NCI-H2227 (cell line): ENCODE data around the gene GPC5.

ENCODE experiments used
- DNase-seq: peaks from one replicate; lab custom pipeline; 2025; ENCODE audit not compliant: unreplicated experiment; lab: John Stamatoyannopoulos, UW

The GPC5 gene

DNA sequence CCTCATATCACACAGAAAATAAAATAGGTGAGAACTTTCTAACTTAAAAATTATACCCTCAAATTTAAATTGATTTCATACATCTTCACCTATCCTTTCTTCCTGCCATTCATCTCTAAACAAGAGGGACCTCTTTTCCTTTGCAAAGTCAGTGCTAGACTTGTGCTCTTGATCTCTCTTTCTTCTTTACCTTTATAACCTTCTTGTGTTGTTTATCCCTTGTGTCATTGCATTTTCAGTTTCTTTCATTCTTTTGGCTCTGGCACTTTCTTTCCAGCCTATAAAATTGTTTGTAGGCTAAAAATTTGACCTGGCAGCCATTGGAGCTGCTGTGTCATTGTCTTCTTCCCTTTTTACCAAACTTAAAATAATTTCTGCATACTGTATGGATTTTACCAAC is 190.1 kb downstream of the GPC5 start:
- DNase-seq: no peak

DNA sequence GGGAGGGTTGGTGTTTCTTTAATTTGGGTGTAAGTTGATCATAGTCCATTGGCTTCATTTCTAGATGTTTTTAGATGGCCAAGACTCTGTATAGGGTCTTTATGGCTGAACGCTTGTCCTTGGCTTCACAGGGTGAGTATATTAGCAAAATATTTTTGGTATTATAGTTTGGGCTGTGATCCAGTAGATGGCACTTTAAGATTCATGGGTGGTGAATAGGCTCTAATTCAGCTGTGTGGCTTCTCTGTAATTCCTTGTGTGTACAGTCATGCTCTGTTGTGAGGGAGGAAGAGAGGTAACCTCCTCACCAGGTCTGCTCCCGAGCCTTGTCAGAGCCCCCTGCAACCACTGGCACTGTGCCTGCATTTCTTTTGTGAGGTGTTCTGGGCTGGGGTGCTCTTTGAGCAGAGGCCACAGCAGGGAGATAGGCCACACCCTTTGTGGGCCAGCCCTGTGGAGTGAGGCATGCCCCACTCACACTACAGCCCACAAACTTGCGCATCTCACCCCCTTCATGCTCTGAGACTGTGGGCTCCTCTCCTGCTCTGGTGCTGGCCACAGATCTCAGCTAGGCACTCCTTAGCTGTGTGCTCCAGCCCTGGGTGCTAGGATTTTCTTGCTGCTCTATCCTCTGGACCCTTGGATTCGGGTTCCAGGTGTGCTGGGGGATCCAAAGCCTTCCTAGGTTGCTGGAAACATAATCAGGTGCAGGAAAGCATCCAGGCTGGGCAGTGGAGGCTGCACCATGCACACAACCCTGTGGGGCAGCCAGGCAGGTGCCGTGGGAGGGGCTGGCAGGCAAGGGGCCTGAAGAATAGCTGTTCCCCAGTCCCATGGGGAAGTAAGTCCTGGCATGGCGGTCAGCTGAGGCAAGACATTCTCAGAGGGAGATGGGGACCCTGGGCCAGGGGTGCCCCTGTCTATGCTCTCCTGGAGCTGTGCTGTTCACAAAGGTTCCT is 193.9 kb downstream of the GPC5 start:
- no peak for DNase-seq

DNA sequence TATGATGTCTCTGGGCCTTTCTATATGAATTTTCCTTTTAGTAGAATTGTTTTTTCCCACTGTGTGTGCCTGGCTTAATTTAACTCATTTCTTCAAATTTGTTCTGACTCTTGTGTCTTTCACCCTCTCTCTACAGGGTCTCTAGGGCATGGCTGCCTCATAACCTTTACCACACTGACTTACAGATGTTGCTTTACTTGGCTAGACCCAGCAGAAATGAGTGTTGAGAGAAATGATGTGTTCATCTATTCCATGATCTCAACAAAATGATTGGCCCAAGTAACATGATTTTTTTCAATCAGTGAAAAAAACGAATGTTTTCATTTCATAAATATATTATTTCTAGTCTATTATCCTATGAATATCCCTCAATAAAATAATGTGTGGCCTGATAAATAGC is 195.0 kb downstream of the GPC5 start:
- no peak for DNase-seq

DNA sequence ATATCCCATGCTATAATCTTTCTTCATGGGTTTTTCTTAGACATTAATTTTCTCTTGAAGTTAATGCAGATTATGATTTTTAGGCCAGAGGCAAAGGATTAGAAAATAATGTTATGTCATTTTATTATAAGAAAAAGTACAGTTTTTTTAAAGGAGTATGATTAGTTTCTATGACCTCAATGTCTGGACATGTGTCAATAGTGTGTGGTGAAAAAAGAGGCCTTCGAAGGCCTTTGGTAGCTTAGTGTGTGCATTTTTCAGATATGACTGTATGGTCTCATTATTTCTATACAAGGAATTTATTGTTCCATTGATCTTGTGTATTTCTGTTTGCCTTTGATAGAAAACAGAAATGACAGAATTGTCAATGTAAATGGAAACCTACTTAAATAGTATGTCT is 195.6 kb downstream of the GPC5 start:
- DNase-seq: no peak

DNA sequence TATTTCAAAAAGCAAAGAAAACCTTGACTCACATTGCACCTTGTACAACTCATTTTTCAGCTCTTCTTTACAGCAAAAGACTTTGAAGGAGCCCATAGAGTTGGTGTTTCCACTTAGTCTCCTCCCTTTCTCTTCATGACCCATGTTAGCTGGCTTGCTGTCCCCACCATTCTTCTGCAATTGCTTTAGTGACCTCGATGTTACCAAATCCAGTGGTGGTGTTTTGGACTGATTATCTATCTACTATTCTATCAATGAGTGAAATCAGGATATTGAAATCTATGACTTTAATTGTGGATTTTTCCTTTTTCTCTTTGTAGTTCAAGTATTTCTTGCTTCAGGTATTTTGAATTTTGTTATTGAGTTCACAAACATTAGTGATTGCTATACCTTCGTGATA is 197.3 kb downstream of the GPC5 start:
- no peak for DNase-seq

DNA sequence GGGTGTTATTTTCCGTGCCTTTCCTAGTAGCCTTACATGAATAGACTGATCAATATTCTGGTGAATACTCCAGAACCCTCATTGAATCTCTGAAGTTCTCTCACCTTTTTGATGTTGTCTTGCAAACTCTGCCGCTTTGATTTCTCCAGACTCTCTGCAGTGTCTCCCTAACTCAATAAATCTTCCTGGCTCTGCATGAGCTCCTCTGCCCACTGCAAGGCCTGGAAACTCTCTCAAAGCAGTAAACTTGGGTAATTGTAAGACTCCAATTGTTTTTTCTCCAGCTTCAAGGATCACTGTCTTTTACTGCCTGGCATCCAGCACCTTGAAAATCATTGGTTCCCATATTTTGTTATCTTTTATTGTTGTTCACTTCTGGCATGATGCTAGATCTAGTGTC is 198.4 kb downstream of the GPC5 start:
- DNase-seq: no peak

DNA sequence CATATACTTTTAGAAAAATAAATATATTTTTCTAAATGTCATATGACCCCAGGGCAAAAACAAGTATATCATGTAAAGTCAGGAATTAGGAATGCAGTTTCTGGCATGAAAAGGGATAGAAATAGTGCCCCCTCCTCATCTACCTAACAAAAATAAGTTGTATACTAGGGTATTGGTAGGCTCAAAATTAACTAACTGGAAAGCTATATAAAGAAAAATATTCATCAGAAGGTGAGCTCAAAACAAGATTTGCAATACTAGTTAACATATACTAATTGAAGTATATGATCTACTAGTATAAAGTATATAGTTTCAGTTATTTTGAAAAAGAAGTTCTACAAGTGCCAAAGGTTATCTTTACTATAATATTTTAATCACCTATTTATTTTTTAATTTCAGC is 200.2 kb downstream of the GPC5 start:
- no peak for DNase-seq

DNA sequence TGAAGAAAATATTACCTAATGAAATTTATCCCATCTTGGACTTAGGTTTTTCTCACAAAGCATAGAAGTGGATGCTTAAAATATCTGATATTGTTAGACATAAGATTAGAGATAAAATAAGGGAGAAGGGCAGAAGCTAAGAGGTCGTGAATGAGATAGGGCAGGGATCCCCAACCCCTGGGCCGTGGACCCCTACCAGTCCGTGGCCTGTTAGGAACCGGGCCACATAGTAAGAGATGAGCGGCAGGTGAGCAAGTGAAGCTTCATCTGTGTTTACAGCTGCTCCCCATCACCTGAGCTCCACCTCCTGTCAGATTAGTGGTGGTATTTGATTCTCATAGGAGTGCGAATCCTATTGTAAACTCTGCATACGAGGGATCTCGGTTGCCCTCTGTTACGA is 202.9 kb downstream of the GPC5 start:
- no peak for DNase-seq

DNA sequence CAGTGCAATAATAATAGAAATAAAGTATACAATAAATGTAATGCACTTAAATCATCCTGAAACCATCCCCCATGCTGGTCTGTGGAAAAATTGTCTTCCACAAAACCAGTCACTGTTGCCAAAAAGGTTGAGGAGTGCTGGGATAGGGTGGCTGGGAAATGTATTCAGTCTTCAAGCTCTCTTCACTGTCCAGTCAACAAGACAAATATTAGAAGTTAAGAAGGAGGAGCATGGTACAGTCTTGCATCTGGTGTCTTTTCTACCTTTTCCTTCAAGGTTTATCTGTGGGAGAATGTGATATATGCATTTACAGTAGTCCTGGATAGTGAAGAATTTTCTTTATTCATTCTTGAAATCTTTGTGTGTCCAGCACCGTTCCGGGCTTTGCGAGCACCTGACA is 203.4 kb downstream of the GPC5 start:
- no peak for DNase-seq

DNA sequence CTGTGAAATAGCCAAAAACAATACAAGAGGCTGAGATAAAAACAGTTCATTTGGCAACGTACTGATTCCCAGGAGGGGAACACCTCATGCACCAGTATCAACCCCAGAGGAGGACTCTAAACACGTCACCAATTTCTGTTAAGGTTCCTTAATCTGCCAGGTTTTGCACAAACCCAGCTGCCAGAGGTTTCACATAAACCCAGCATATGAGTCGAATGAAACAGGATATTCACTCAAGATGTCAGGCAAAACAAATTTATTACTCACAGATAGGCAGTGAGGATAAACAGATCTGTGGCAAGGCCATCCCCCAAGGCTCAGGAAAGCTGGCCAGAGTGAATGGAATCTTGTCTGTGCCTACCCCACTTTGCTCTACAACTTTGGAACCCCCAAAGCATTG is 210.9 kb downstream of the GPC5 start:
- no peak for DNase-seq

DNA sequence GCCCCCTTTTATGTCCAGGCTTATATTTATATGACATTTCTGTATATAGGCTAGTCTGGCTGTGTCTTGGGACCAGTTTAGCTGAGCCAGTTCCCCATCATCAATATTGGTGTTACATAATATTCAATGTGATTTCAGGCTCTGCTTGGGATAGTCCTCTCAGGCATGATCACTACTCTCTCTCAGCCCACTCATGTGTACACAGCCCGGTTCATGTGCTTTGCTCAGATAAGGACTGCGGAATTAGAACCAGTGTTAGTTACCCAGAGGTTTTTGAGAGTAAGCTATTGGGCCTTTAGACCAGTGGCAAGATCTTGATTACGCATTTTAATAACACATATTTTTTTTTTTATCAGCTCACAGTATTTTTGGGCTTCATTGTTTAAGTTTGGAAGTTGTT is 219.9 kb downstream of the GPC5 start:
- DNase-seq: no peak

DNA sequence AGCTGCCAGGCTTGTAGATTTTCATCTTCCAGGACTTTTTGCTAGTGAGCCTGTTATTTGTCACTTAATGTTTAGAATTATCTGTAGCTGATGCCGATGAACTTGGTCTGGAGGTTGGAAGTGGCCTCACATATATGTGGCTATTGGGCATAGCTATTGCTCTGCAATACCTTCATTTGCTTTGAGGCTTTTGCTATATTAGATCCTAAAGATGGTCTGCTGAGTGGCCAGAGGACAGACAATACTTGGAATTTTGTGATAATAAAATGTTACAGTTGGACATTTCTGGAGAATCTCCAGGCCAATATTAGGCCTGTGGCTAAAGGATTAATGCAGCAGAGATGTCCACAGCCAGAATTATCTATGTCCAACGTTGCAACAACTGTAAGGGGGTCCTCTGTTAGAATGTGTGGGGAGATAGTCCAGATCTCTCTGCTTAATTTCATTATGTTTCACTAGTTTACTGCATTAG is 222.3 kb downstream of the GPC5 start:
- DNase-seq: no peak

DNA sequence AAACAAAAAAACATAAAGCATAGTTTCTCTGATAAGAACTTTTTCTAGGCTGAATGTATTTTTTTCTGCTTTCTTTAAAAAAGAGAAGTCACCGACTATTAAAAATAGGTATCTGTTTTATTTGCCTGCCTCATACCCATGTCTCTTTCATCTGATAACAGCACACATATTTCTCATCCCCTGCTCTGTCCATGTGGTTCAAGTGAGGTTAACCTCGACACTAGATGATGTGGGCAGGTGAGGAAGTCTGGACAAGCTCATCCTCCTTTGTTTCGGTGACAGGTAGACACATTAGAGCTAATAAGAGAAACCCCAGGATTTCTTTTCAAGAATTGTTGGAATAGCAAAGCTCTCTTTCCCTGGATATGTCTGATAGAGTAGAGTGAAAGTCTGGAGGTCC is 222.7 kb downstream of the GPC5 start:
- DNase-seq: no peak

DNA sequence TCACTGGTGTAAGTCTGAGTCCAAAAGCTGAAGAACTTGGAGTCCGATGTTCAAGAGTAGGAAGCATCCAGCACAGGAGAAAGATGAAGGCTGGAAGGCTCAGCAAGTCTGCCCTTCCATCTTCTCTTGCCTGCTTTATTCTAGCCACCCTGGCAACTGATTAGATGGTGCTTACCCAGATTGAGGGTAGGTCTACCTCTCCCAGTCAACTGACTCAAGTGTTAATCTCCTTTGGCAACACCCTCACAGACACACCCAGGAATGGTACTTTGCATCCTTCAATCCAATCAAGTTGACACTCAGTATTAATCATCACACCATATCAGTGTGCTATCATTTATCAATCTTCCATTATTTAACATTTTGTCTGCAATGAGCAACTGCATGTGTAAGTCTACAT is 223.5 kb downstream of the GPC5 start:
- no peak for DNase-seq

DNA sequence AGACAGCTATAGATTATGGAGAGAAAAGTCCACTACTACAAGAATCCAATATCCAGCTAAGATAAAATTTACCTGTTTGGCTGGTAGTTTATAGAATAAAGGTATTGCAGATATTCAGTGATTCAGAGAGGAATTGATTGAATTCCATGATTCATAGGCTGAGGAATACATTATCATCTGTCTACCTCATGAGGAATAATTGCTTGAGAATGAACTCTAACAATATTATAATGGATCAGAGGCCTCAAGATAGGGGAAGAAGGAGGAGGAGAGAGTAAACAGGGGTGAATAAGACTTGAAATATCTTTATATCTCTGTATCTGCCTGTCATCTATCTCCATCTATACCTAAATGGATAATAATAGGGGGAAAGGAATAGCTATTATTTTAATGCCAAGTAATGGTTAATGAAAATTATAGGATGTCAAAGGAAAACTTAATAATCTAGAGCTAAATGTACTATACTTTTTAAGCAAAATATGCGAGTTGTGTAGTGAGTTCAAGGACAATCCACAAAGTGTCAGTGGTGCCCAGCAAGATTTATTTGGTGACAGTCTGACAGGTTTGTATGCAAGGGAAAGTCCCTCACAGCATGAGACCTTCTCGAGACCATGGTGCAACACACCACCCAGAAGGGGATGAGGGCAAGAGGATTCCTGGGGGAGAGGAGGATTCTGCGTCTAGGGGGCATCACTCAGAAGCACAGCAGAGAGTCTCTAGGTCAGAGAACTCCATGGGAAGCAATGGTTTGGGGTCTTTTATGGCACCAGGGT is 224.5 kb downstream of the GPC5 start:
- DNase-seq: no peak

DNA sequence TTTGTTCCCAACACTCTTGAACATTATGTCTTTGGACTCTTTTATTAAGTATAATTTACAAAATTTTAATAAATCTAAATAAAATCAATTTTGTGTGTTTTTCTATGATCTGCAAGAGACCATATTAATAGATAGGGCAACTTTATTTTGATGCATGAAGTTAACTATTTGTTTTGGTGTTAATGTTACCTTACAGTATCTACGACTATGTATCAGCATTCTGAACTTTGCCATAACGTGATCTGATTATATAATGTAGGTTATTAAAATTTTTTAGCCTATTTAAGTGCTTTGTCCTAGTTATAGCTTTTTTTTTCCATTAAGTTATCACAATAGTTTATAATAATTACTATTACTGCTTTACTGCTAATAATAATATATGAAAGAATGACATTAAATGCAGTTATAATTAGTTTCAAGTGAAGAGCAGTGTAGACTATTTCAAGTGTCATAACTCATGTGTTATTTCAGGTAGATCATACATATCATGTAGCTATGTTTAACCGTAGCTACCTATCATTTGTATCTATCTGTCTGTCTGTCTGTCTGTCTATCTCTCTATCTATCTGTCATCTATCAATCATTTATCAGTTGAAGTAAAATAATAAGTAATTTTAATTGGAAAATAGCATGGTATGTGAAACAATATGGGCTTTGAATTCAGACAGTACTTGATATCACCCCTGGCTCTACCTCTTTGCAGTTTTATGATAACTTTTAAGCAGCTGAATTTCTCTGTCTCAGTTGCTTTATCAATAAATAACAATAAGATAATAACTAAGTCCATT is 229.7 kb downstream of the GPC5 start:
- no peak for DNase-seq

DNA sequence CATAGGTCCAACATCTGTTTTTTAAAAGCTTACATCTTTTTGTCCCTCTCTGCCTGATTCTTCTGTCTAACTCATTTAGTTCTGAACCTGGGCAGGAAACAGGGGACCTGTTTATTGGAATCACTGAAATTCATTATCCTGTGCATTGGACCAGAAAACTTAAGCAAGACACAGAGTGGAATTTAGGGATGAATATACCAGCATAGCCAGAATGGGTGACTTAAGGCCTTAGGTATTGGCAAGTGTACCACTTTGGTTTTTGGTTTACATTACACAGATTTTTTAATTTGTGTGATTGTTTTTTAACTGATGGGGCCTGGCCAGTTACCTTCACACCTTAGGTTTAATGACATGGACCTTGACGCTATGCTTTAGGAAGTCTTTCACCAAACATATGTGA is 232.5 kb downstream of the GPC5 start:
- no peak for DNase-seq

DNA sequence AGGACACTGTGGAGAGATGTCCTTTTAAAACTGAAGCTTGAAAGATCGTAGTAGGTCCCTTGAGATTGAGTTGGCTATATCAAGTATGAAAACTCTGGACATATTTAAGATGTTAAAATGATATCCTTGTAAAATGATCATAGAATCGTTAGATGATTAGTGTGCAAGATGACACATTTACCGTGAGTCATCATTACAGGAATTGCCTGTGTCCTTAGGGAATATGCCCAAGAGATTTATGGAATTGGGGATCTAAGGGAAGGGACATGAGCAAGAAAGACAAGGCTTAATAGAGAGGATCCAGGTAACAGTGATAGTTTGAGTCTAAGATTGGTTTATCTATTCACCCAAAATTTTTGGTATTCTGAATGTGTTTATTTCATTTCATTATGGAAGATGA is 233.7 kb downstream of the GPC5 start:
- no peak for DNase-seq

DNA sequence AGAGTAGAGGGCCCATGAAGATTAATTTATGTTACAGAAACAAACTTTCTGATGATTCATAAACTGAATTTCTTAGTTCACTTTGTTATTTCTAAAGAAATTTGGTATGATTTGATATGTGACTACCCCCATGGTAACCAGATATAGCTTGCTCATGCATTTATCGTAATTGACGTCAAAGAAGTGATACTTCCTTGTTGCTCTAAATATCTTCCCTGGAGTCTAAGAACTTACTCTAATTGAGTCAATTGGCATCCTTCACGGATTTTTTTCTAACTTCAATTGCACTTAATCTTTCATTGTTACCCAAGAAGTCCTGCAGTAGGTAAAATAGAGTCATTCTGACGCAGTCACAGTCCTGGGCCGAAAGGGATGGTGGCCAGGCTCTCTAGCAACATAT is 240.9 kb downstream of the GPC5 start:
- no peak for DNase-seq

DNA sequence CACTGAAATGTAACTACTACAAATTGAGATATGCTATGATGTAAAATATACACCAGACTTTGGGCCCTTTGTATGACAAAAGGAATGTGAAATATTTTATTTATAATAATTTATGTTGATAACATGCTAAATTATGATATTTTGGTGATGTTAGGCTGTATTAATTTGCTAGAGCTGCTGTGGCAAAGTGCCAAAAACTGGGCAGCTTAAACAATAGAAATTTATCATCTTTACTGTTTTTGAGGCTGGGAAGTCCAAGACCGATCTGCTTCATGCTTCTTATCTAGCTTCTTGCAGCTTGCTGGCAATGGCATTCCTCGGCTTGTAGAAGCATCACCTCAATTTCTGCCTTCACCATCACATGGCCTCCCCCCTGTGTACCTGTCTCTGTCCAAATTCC is 245.0 kb downstream of the GPC5 start:
- DNase-seq: no peak

DNA sequence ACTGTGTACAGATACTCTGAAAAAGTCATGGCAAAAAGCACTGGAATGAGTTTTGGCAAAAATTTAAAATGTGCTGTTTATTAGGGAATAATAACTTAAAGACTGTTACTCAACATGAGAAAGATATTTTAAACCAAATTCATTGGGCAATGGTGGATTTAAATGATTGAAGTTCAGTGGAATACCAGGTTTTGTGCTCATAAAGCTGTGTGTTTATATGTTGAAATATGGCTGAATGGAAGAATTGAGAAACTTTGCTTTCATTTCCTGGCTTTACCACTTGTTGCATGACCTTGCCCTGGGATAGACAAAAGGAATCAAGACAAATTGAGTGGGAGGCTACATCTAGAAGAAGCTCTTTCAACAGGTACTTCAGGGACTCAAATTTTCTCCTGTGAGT is 246.4 kb downstream of the GPC5 start:
- DNase-seq: no peak
